D341Med (cell line): ENCODE results near the gene CACNB4.
A peak's percentile ranks its signal among the peaks of the same experiment; 100 is the strongest.
"Not testable (repeated sequence)": the region's sequence is repeated elsewhere in the genome, so short reads cannot be mapped to it uniquely, and the experiment has no call there.

Experiments
- DNase-seq: peaks from one replicate; pipeline ENCODE4 v3.0.0; 2012; ENCODE audit warnings: low spot score

The CACNB4 gene

DNA sequence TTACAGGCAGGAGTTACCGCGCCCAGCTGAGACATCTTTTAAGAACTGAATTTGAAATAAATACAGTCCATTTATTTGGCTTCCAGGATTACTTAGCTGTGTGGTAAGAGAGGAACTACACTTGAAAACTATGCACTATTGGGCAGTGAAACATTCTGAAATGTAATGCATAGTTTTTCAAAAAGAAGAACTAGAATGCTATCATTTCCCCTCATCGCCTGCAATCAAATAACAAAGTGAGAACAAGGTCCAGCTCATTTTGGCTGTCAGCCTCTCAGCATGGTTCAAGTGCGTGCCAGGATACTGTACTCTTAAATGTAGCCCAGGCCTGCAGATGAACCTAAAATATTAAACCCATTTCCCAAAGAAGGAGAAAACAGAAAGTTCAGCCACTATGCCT lies 194.0 kb downstream of the CACNB4 start:
- no peak for DNase-seq

DNA sequence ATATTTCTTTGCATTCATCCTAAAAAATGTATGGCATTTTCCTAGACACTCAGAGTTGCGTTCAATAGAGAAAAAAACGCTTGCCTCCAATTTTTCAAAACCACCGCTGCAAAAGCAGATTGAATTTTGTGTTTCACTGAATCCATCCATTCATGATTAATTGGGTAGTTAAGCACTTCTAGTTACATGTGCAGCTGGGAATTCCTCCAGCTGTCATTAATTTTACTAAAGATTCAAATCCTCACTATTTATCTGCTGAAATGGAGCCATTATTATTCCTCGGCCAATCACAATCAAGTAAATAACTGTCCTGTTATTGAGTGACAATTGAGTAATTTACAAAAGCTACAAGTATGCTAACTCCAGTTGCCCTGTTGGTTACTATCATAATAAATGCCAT lies 194.8 kb downstream of the CACNB4 start:
- no peak for DNase-seq

DNA sequence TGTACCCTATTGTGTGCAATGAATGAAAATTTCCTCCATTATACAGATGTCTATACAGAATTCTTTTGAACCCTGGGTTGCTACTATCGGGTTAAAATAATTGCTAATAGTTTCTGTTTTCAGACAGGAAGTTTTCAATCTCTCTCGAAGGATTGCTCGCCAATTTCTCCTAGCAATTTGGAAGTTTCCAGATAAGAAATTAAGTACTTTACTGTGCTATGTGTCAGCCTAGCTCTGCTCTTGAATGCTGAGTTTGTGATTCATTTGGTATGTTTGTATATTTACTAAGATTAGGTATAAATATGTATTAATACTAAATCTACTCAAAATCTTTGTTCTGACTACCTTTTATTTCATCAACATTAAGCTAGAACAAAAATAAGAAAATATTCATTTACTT lies 196.0 kb downstream of the CACNB4 start:
- no peak for DNase-seq

DNA sequence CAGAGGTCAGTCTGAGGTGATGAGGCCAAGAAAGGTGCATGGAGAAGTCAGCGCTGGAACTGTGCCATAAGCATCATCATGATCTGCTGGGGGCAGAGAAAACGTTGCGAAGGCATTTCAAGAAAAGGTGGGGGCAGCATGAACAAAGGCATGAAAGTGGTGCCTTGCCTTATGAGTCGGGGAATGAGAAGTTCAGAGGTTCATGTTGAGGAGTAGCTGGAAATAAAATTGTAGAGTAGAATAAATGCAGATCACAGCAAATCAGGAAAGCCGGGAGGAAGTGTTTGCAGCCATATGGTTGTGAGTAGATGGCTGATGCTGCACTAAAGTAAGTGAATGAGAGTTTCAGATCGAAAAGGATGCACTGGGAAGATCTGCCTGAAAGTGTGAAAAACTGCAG lies 198.5 kb downstream of the CACNB4 start:
- no peak for DNase-seq

DNA sequence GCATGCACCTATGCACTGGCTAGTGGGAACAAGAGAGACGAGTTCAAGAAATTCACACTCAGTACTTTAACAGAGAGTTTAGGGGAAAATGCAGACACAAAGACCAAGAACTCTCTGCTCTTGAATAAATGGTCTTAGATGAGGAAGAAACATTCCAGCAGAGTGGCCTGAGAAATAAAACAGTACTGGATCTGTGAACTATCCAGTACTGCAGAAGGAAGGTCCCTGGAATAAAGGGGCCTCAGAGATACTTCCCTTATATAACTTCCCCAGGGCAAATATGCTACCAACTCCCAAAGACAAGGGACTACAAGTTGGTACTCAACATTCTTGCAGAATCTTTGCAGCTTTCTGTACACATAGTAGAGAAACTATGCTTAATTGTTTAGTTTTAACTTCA lies 199.7 kb downstream of the CACNB4 start:
- no peak for DNase-seq

DNA sequence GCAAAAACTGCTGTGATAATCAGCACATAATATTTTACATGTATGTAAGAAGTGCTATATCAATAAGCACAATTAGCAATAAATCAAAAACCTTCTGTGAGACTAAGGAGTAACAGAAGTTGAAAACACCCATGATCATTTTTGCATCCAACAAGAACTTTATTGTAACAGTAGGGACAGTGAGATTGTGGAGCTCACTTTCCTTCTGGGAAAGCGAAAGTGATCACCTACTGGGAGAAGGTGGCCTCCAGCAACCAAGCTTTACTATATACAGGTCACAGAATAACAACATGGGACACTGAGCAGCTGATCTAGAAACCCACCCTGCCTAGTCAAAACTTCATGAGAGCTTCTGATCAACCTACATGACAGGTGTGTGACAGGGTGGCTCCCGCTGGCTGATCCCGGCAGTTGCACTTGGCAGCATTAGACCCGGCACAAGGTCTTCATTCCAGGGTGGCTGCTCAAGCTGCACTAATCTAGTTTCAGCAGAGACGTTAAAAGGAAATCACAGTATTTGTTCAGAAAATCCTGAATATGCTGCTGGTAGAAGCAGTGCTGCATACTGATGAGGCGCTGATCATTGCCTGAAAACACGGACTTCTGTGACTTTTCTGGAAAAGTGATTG lies 207.2 kb downstream of the CACNB4 start:
- DNase-seq, result peak; percentile 42

DNA sequence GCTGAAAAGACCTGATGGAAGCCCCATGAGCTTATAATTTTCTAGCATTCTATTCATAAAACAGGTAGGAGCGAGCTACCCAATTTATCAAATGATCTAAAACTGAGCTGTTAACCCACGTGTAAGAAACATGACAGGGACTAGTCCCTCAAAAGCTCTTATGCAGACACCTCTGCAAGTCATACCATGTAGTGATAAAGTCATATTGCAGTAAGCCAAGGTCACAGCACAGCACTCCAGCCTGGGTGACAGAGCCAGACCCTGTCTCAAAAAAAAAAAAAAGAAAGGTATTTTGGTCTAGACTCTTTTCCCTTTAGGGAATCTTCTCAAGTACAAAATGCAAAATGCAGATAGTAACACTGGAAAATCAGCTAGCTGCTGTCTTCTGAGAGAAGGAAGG lies 211.7 kb downstream of the CACNB4 start:
- no peak for DNase-seq

DNA sequence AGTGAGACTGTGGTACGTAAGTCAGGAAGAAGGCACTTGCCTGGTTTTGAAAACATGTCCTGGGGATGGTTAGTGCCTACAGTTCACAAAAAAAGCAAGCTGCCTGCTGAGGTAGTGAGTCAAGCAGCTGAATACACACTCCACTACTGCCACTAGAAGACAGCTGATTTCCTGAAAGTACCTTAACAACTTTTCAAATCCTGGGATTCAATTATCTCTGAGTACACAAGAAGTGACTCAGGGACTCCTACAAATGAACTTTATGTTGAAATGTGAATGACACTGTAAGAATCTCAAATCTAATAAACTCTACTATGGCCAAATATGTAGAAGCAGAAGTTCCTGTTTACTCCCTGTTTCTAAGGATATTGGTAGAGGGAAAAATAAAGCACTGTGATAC lies 212.6 kb downstream of the CACNB4 start:
- DNase-seq, result no peak

DNA sequence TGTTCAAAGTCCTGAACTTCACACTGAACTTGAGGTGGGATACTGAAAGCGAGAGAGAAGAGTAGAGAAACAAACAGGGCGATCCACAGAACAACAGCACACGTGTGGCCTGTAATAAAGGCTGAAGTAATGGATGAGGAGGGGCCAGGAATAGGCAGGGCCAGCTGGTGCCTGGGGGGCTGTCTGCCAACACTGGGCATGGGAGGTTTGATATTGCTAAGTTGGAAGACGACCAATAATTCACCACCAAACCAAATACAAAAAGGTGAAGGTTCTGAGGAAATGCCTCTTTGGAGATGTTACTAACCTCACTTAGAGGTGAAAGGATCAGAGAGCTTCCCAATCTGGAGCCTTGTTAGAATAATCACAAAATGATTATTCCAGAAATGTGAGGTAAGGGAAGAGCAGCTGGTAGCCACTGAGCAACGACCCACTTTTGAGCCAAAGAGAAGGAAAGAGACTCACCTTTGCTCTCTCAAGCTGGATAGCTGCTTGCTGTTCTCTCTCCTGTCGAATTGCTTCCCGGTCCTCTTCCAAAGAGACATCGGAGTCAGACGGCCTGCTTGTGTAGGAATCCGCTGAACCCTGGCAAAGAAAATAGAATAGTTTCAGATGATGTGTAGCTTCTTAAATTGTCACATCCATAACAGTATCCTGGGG lies 215.9 kb downstream of the CACNB4 start:
- DNase-seq, result no peak

DNA sequence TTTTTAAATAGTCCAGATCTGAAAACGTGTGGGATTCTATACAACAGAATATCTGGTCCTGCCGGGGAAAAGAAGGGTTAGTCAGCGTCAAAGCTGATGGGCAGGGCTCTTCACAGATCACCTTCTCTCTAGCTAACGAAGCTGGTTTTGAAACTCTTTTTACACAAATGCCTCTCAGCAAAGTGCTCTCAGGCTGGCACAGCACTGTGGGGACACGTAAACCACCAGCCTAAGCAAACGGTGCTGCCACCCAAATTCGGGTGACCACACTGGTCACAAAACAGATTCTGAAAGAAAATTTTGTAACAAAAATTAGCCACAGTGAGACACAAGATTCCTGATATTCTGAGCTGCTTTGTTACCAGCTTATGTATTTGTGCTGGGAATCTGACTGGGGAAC lies 217.5 kb downstream of the CACNB4 start:
- DNase-seq, result no peak

DNA sequence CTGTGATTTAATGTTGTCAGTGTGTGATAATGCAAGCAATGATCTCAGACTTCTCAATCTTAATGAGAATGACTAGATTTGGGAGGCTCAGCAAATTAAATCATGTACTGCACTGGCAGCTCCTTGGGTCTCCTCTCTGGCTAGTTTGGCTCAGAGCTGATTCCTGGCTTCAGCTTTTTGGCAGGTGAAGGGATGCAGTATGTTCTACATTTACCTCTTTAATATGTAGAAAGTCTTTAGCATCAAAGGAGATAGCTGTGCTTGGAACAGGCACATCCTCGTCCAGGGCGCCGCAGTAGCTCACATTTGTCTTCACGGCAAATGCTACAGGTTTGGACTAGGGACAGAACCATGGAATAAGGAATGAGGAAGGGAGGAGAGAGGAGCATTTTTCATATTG lies 218.3 kb downstream of the CACNB4 start:
- DNase-seq, result no peak

DNA sequence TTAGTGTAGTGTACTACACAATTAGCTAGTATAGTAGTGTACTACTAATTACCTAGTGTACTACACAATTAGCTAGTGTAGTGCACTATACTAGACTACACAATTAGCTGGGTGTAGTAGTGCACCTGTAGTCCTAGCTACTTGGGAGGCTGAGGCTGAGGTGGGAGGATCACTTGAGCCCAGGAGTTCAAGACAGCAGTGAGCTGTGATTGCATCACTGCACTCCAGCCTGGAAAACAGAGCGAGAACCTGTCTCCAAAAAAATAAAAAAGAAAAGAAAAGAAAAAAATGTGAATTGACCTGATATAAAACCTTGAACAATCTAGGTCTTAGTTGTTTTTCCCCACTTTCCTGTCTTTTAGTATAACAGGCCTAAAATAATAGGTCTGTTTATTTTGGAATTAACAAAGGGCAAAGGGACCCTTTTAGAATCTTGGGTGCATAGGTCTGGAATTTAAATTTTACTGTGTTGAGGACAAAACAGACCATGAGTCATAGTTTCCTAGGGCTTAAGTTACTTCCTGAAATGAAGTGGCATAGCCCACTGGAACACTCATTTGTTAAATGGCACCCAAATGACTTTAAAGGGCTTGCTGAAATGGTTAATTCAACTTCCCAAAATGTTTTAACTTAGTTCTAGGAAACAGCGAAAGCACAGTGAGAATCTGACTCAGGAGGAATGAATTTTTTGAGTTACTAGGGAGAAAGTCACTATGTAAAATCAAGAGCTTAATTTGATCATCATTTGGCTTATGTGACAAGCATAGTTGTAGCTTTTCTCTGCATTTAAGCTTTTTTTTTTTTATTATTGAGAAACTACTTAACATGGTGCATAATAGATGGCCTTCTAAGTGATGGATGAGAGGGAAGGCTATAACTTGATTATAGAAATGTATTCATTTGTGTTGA lies 219.9 kb downstream of the CACNB4 start:
- DNase-seq, result no peak

DNA sequence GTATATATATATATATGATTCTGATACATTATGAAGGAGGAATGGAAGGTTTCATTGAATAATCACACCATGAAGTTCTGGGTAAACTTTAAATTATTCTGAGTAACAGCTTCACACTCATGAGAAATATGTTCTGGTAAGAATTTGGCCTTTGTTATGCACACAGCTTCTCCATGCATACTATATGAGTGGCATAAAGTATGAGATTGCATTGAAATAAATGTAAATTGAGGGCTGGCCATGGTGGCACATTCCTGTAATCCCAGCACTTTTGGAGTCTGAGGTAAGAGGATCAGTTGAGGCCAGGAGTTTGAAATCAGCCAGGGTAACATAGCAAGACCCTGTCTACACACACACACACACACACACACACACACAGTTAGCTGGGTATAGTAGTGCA lies 220.6 kb downstream of the CACNB4 start:
- no peak for DNase-seq

DNA sequence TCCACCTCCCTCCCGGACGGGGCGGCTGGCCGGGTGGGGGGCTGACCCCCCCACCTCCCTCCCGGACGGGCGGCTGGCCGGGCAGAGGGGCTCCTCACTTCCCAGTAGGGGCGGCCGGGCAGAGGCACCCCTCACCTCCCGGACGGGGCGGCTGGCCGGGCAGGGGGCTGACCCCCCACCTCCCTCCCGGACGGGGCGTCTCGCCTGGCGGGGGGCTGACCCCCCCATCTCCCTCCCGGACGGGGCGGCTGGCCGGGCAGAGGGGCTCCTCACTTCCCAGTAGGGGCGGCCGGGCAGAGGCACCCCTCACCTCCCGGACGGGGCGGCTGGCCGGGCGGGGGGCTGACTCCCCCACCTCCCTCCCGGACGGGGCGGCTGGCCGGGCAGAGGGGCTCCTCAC lies 223.2 kb downstream of the CACNB4 start:
- DNase-seq, result not testable (repeated sequence)

DNA sequence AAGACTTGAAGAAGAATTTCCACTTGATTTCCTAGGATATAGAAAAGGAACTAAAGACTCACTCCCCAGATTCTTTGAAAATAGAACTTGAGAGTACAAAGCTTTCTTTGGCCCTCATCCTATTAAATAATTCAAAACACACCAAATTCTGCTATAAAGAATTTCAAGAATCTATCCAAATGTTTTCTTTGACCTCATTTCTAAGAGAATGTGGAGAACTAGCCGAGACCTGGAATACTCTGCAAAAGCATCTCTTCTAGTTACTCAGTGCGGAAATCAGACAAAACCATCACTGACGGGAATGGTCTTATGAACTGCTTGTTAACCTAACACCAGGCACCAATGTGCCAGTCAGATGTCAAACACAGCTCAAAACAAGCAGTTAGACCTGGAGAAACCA lies 226.4 kb downstream of the CACNB4 start:
- DNase-seq, result no peak

DNA sequence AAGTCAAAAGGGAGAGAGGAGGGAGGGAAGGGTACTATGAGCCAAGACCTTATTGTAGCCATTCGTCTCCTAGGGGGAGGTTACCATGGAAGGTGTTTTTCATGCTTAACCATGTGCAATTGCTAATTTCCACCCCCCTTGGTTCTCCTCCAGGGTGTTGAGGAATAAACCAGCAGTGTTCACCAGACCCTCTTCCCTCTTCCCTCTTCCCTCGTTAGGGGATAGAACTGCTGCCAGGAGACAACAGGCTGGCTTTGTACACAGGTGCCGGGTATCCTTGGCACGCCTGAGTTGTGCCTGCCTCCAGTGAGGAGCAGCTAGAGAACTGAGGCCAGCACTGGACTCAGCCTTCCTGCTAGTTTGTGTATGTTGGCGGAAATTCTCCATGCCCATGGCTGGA lies 229.6 kb downstream of the CACNB4 start:
- DNase-seq, result no peak

DNA sequence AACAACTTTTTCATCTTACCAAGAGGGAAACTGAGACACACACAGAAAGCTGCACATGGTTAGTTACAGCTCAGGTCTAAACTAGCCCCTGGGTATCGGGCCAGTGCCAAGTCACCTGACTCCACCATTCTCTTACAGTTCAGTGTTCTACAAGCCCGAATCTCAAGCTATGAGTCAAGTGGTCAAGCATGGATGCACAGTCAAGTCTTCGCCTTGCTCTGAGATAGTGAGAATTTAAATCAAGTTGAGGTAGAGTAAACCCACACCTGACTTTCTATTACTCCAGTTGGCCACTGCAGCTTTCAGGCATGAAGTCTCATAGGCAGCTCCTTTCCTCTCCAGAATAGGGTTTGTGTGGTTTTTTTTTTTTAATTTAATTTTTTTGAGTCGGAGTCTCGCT lies 236.1 kb downstream of the CACNB4 start:
- no peak for DNase-seq

DNA sequence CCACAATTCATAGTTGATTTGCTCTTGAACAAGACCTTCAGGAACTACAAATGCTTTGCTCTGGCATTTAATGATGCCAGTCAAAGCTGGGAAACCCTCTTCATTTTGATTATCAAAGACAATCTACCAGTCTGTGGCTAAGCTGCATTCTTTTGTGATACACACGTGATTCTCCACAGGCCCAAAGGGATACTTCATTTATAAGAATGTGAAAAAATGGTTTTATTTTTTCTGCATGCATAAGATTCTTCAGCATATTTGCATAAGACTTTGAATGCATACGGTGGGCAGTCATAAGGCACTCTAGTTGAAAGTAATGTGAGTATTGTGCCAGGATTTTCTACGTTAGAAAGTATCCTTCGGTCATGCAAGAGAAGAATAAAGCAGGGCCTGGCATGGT lies 237.7 kb downstream of the CACNB4 start:
- no peak for DNase-seq

DNA sequence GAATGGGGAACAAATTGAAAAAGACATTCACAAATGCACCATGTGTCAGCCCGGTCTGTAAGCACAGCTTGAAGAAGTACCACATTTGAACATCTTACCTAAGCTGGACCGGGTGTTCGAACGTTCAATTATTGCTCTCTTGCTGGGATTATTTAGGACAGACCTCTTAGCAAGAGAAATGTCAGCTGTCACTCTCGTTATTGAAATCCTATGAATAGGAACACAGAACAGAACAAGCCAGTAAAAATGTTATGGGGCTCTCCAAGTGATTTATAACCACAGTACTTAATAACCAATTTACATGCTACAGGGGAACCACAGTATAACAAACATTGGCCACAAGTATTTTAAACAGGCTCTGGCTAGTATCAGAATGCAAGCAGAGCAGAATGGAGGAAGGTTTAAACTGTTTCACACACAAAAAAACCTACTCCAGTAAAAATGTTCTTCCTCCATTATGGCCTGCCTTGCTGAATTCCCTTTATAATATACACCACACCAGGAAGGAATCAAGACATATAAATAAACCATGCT lies 238.2 kb downstream of the CACNB4 start:
- DNase-seq, result no peak

DNA sequence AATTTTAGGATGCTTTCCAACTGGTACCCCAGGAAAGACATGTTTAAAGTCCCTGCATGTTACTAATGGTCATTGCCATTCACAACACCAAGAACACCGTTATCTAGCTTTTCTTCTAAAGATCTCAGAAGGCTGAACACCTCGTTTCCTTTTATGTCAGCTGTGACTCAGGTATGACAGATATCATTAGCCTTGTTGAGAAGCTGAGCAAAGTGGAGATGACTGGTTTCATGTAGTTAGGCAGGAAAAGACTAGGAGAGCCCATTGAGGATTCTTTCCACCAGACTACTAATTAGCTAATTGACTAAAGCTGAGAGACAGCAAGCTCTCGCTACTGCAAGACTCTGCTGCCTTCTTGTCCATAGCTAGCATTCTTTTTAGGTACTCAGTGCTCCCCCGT lies 238.6 kb downstream of the CACNB4 start:
- DNase-seq, result no peak

DNA sequence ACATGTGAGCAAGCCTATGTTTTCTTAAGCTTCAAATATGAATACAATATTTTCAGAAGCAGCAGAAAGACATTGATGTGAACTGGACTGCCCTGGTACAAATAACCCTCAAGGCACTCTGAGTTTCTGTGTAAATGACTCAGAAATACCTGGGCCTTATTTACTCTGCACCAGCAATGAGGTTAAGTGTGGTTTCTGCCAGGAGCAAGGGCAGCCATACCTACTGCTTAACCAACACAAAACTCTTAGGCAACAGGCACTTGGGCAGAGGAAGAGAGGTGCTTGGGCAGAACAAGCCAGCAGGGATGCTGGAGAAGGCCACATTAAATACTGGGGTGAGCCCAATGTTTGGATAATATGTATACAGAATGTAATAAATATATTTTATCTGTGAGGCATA lies 241.2 kb downstream of the CACNB4 start:
- DNase-seq, result no peak

DNA sequence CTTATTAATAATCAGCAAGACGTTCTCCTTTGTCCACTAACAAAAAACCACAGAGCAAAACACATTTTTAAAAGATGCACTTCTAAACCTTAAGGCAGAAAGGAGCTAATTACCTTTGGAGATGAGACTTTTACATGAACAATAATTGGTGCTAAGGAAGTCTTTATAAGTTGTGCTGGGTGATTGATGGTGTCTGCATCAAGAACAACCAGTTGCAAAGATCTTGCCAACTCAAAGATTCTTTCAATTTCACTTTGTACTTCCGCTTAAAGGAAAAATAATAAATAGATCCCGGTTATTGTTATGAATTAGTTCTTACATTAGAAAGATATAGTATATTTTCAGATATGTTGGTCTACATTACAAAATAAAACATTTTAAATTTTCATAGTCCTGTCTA lies 243.7 kb downstream of the CACNB4 start:
- no peak for DNase-seq
